IPS-NIHi7 (cell line): ENCODE measurements around the gene SKIC2.

Experiments used
- DNase-seq: peaks from one replicate; pipeline ENCODE4 v3.0.0; 2012; ENCODE audit warnings: mixed read lengths; ENCODE audit errors: extremely low spot score

The SKIC2 gene

DNA sequence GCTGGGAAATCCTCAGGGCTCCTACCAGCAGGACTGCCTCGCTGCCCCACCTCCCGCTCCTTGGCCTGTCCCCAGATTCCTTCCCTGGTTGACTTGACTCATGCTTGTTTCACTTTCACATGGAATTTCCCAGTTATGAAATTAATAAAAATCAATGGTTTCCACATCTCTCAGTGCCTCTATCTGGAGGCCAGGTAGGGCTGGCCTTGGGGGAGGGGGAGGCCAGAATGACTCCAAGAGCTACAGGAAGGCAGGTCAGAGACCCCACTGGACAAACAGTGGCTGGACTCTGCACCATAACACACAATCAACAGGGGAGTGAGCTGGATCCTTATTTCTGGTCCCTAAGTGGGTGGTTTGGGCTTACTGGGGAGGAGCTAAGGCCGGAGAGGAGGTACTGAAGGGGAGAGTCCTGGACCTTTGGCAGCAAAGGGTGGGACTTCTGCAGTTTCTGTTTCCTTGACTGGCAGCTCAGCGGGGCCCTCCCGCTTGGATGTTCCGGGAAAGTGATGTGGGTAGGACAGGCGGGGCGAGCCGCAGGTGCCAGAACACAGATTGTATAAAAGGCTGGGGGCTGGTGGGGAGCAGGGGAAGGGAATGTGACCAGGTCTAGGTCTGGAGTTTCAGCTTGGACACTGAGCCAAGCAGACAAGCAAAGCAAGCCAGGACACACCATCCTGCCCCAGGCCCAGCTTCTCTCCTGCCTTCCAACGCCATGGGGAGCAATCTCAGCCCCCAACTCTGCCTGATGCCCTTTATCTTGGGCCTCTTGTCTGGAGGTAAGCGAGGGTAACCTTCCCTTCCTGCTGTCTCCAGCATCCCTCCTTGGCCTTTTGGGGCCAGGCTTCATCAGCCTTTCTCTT, 13.2 kb upstream of the SKIC2 start, which contains the start of gene CFB:
Gene CFB (plus strand): TSS at position 589 of the 863 bp plus-strand sequence. CDS start 127 bp downstream, at position 716.
- DNase-seq = peak; percentile 58

GRCh38 chr6:31946370-31946885, 12.5 kb upstream of the SKIC2 start:
- no peak for DNase-seq

- DNase-seq = no peak
These were observed 11.8 kb upstream of the SKIC2 start for GRCh38 chr6:31947070-31947675.

- DNase-seq = no peak
These were observed 11.1 kb upstream of the SKIC2 start for GRCh38 chr6:31947864-31948263.

DNA sequence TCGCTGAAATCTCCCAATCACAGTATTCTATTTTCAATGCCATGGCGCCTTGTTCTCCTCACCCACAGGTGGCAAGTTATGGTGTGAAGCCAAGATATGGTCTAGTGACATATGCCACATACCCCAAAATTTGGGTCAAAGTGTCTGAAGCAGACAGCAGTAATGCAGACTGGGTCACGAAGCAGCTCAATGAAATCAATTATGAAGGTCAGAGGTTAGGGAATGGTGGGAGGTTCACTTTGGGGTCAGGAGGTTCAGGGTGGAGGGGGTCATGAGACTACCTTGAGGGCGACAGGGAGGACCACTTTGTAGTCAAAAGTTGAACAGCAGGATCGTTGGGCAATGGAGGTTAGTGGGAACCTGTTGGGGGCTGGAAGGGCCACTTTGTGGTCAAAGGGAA, 10.7 kb upstream of the SKIC2 start:
- no peak for DNase-seq

DNA sequence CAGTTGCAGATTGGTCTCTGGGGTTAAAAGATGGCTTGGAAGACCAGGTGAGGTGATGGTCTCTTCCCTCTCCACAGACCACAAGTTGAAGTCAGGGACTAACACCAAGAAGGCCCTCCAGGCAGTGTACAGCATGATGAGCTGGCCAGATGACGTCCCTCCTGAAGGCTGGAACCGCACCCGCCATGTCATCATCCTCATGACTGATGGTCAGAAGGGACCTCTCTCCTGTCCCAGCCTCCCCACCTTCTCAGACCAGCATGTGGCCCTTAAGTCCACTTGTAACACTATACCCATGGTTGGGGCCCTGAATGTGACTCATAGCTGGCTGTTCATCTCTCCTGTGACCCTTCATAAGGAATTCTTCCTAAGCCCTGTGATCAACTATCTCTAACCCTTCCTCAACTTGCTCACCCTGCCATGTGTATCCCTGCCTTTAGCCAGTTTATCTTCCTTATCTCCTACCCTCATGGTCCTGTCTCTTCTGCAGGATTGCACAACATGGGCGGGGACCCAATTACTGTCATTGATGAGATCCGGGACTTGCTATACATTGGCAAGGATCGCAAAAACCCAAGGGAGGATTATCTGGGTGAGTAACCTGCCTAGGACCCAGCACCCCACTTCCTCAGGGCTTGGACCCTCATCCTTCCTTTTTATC, 10.1 kb upstream of the SKIC2 start:
- DNase-seq = no peak

- DNase-seq = no peak
These were observed 8.9 kb upstream of the SKIC2 start for GRCh38 chr6:31949926-31950548.

GRCh38 chr6:31952140-31952805, 6.7 kb upstream of the SKIC2 start:
- peak; percentile 75 for DNase-seq

- DNase-seq = no peak
These were observed 6.1 kb upstream of the SKIC2 start for GRCh38 chr6:31952890-31953289.

- no peak for DNase-seq
These were observed 4.5 kb upstream of the SKIC2 start for GRCh38 chr6:31954511-31954910.

- no peak for DNase-seq
These were observed 2.2 kb upstream of the SKIC2 start for GRCh38 chr6:31956796-31957195.

GRCh38 chr6:31958412-31958740, 599 bp upstream of the SKIC2 start:
- DNase-seq = no peak

- DNase-seq = no peak
These were observed 2.6 kb downstream of the SKIC2 start for GRCh38 chr6:31961616-31962015.

GRCh38 chr6:31963921-31964320, 4.9 kb downstream of the SKIC2 start:
- DNase-seq = no peak

DNA sequence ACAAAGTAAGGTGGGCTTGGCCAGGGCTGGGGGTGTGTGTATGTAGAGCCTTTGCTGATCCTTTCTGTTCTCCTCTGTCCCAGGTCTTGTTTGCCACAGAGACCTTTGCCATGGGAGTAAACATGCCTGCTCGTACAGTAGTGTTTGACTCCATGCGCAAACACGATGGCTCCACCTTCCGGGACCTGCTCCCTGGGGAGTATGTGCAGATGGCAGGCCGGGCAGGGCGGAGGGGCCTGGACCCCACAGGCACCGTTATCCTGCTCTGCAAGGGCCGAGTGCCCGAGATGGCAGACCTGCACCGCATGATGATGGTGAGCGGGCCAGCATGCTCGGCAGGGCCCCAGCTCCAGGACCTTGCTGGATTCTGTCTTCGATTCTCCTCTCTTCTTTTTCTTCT, 6.7 kb downstream of the SKIC2 start:
- DNase-seq = no peak

GRCh38 chr6:31966506-31966905, 7.5 kb downstream of the SKIC2 start:
- no peak for DNase-seq

DNA sequence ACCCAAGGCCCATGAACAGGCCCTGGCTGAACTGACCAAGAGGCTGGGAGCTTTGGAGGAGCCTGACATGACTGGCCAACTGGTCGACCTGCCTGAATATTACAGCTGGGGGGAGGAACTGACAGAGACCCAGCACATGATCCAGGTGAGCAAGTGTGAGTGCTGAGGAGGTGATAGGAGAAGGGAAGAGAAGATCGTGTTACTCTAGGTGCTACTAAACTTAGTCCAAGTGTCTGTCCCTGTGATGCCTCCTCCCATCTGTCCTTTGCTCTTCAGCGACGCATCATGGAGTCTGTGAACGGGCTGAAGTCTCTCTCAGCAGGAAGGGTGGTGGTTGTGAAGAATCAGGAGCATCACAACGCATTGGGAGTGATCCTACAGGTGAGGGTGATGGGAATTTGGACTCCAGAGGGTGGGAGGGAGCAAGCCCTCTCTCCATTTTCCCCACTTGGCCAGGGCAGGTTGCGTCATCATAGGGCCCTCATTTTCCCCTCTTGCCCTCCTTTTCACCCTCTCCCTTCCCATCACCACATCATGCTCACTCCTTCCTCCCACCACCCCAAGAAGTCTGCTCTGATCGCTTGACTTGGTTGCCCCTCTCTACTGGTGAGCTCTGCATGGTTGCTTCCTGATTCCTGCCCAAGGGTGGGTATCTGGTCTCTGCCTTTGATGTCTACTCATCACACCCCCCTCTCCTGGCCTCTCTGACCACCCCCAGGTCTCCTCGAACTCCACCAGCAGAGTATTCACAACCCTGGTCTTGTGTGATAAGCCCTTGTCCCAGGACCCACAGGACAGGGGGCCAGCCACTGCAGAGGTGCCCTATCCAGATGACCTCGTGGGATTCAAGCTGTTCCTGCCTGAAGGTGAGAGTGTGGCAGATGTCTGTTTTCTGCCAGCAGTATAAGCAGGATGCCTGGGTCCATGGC, 8.3 kb downstream of the SKIC2 start:
- no peak for DNase-seq

DNA sequence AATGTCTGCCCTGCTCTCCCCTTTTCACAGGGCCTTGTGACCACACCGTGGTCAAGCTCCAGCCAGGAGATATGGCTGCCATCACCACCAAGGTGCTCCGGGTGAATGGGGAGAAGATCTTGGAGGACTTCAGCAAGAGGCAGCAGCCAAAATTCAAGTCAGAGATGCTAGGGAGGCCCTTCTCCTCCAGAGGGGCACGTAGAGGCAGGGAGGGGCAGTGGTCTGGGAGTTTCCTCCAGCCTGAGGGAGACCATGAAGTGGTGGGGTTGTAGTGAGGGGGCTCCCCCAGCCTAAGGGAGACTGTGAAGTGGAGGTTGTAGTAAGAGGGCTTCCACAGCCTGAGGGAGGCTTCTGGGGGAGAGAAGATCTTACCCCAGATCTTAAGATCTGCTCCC, 8.9 kb downstream of the SKIC2 start:
- DNase-seq = no peak

GRCh38 chr6:31968326-31968725, 9.4 kb downstream of the SKIC2 start:
- DNase-seq = no peak
